Adrenal gland (tissue), 5 donors: ENCODE data around the gene MAU2.

ENCODE experiments used
- CTCF ChIP-seq, 6 experiments: fragments of 450-650 bp in 4 of 6; fragments of 200-600 bp in 2 of 6; sonication (generic) in 1 of 6; IDR thresholded peaks; 1 replicate in 5 of 6; 2 replicates in 1 of 6; pipeline versions ENCODE4 v1.5.1 to v1.8.0; 2016 to 2021; ENCODE audit warnings: antibody characterized with exemption in 6 of 6, mild to moderate bottlenecking in 2 of 6, moderate library complexity in 1 of 6
- POLR2A ChIP-seq, 2 donors: fragments of 450-650 bp; IDR thresholded peaks; one replicate each; pipeline ENCODE4 v1.6.1; 2017; ENCODE audit warnings: antibody characterized with exemption in 2 of 2, mild to moderate bottlenecking in 2 of 2, moderate library complexity in 1 of 2
- donor health status: DM: no; HTN: no; CAD: no.

- TF ChIP-seq POLR2A (IDR thresholded peaks at IDR 0.05) = no peak
- no peak for TF ChIP-seq CTCF (IDR thresholded peaks at IDR 0.05)
Observed at GRCh38 chr19:19354007-19354406, 33.4 kb downstream of the MAU2 start.
